Adrenal gland (tissue), 5 donors: ENCODE results near the gene WWOX.

ENCODE experiments used
- CTCF ChIP-seq, 6 experiments: fragments of 450-650 bp in 4 of 6; fragments of 200-600 bp in 2 of 6; sonication (generic) in 1 of 6; IDR thresholded peaks; 1 replicate in 5 of 6; 2 replicates in 1 of 6; pipeline versions ENCODE4 v1.5.1 to v1.8.0; 2016 to 2021; ENCODE audit warnings: antibody characterized with exemption in 6 of 6, mild to moderate bottlenecking in 2 of 6, moderate library complexity in 1 of 6
- POLR2A ChIP-seq, 2 donors: fragments of 450-650 bp; IDR thresholded peaks; one replicate each; pipeline ENCODE4 v1.6.1; 2017; ENCODE audit warnings: antibody characterized with exemption in 2 of 2, mild to moderate bottlenecking in 2 of 2, moderate library complexity in 1 of 2
- donor health status: DM: no; HTN: no; CAD: no.

- TF ChIP-seq CTCF (IDR thresholded peaks at IDR 0.05) (no peak), POLR2A (IDR thresholded peaks at IDR 0.05) (no peak)
These were observed 560.3 kb downstream of the WWOX start for GRCh38 chr16:78659668-78660217.
